Fibroblast of lung (primary cell): Measurements from ENCODE around the gene RGP1.

Source experiments
- CTCF ChIP-seq, 2 donors: IDR thresholded peaks in 1 of 2; conservative IDR thresholded peaks in 1 of 2; 1 replicate in 1 of 2; 2 replicates in 1 of 2; pipeline ENCODE4 v1.5.1; 2011 to 2012; ENCODE audit warnings: low read length in 2 of 2, control low read depth in 1 of 2, inconsistent platforms in 1 of 2, low read depth in 1 of 2, mild to moderate bottlenecking in 1 of 2
- EZH2 ChIP-seq: IDR thresholded peaks from 2 replicates; pipeline ENCODE4 v1.5.1; 2012; ENCODE audit warnings: low read length, control low read depth, mild to moderate bottlenecking; ENCODE audit errors: missing control alignments

- TF ChIP-seq CTCF (conservative IDR thresholded peaks at IDR 0.05 in 1 of 2, IDR thresholded peaks at IDR 0.05 in 1 of 2; ENCODE audit: low read depth in 1 of 2, low read length in 2 of 2) (no peak), EZH2 (no peak)
These were observed 5.1 kb upstream of the RGP1 start for GRCh38 chr9:35743880-35744518.
